SK-N-MC (cell line): ENCODE data around the gene FKRP.

Experiments
- EZH2 ChIP-seq: fragments of 200-600 bp; sonication (generic); IDR thresholded peaks from one replicate; pipeline ENCODE4 v1.6.1; 2017; ENCODE audit warnings: antibody characterized with exemption
- POLR2AphosphoS5 ChIP-seq: IDR thresholded peaks from 2 replicates; pipeline ENCODE4 v1.6.1; 2012; ENCODE audit warnings: mild to moderate bottlenecking, low read depth, low read length, borderline replicate concordance

- TF ChIP-seq POLR2AphosphoS5: no peak
- TF ChIP-seq EZH2: no peak
Measured at GRCh38 chr19:46730595-46730994, 15.3 kb upstream of the FKRP start.
